HepG2 (cell line): Measurements from ENCODE around the gene KLF17. TPM values are rescaled to one million over a fixed set of nuclear protein-coding genes. Genes with fewer than 3 reads are reported as not detected.

Experiments
- ATAC-seq: fragments of 200-7000 bp; cut with Tn5 transposase; 3 replicates; pipeline ENCODE4 v1.9.1; 2020; ENCODE audit warnings: mild to moderate bottlenecking, moderate library complexity
- BruUV-seq: library from RNA; stranded (reverse); fragments of 400-500 nt; replicated peaks from 2 replicates; lab custom pipeline; 2021; lab: Mats Ljungman, UMichigan
- CTCF ChIA-PET: fragments of 300-600 bp; formaldehyde crosslinking; extraction: SDS; loops from one replicate; lab custom pipeline; 2021; ENCODE audit warnings: low total read pairs, inconsistent platforms, low intra/inter-chr PET ratio; lab: Yijun Ruan, JAX
- POLR2A ChIA-PET: fragments of 350-600 bp; sonication (Branson Sonifier 250); formaldehyde crosslinking; loops from one replicate; lab custom pipeline; 2020; ENCODE audit warnings: antibody characterized with exemption, inconsistent platforms; lab: Yijun Ruan, JAX
- DNase-seq: peaks from one replicate; pipeline ENCODE4 v3.0.0-alpha.2; 2015; ENCODE audit warnings: low spot score
- FAIRE-seq: peaks from 3 replicates; lab custom pipeline; 2011; peaks lifted over from hg19 to GRCh38; lab: Jason Lieb, UNC
- H2AFZ ChIP-seq: one replicate; pipeline ENCODE4 v1.6.1; 2011; ENCODE audit warnings: low read length, inconsistent platforms
- H3K27ac ChIP-seq: fragments of 300-600 bp; 3 replicates; pipeline ENCODE4 v1.8.0; 2011; ENCODE audit warnings: mixed run types, mild to moderate bottlenecking, mixed read lengths, low read length, inconsistent platforms; ENCODE audit not compliant: insufficient read depth; ENCODE audit errors: extremely low read length
- H3K27me3 ChIP-seq, 2 experiments: fragments of 200-600 bp in 1 of 2; 2 replicates in 1 of 2; 3 replicates in 1 of 2; pipeline versions ENCODE4 v1.6.0 to v1.8.0; 2011; ENCODE audit warnings: low read length in 2 of 2, mild to moderate bottlenecking in 2 of 2, moderate library complexity in 2 of 2, inconsistent platforms in 1 of 2; ENCODE audit not compliant: insufficient read depth in 2 of 2, control insufficient read depth in 1 of 2
- H3K36me3 ChIP-seq, 2 experiments: fragments of 200-600 bp in 1 of 2; replicated peaks in 1 of 2; 2 replicates in 1 of 2; 3 replicates in 1 of 2; pipeline versions ENCODE4 v1.5.1 to v1.8.0; 2011; ENCODE audit warnings: low read length in 2 of 2, inconsistent platforms in 1 of 2; ENCODE audit not compliant: insufficient read depth in 2 of 2, control insufficient read depth in 1 of 2
- H3K4me1 ChIP-seq: 2 replicates; pipeline ENCODE4 v1.5.1; 2012; ENCODE audit warnings: low read length, inconsistent platforms; ENCODE audit not compliant: insufficient read depth
- H3K4me2 ChIP-seq: 2 replicates; pipeline ENCODE4 v1.6.0; 2011; ENCODE audit warnings: low read depth, low read length, inconsistent platforms
- H3K4me3 ChIP-seq, 3 experiments: fragments of 200-600 bp in 1 of 3; sonication (generic), shearing (Covaris generic) in 1 of 3; replicated peaks in 1 of 3; 2 replicates each; pipeline ENCODE4 v1.5.1; 2011 to 2016; ENCODE audit warnings: low read length in 3 of 3, inconsistent platforms in 2 of 3, low read depth in 2 of 3, mild to moderate bottlenecking in 2 of 3, control low read depth in 1 of 3, mixed read lengths in 1 of 3; ENCODE audit not compliant: insufficient read depth in 1 of 3
- H3K79me2 ChIP-seq: one replicate; pipeline ENCODE4 v1.6.1; 2011; ENCODE audit warnings: low read length, inconsistent platforms; ENCODE audit not compliant: insufficient read depth
- H3K9ac ChIP-seq: 2 replicates; pipeline ENCODE4 v1.6.0; 2011; ENCODE audit warnings: mild to moderate bottlenecking, low read depth, low read length, inconsistent platforms; ENCODE audit not compliant: insufficient read depth
- H3K9me3 ChIP-seq: 2 replicates; pipeline ENCODE4 v1.5.1; 2012; ENCODE audit warnings: mild to moderate bottlenecking, low read length
- H4K20me1 ChIP-seq: 2 replicates; pipeline ENCODE4 v1.6.0; 2011; ENCODE audit warnings: inconsistent platforms, mild to moderate bottlenecking, low read length, moderate library complexity; ENCODE audit not compliant: insufficient read depth
- FOXK1 ChIP-seq: sonication (generic); formaldehyde crosslinking; IDR thresholded peaks from 2 replicates; pipeline ENCODE4 v1.4.0; 2020; ENCODE audit warnings: low read depth, missing genetic modification reagents, borderline replicate concordance
- GLI4 ChIP-seq: sonication (generic); formaldehyde crosslinking; IDR thresholded peaks from 2 replicates; pipeline ENCODE4 v1.5.1; 2020; ENCODE audit warnings: missing genetic modification reagents, mild to moderate bottlenecking, moderate library complexity, borderline replicate concordance
- KLF16 ChIP-seq, 2 experiments: sonication (generic) in 1 of 2; formaldehyde crosslinking in 1 of 2; IDR thresholded peaks; 2 replicates each; pipeline versions ENCODE4 v1.6.1 to v1.8.0; 2016 to 2023; ENCODE audit warnings: missing genetic modification reagents in 2 of 2, missing compliant biosample characterization in 1 of 2
- MXD4 ChIP-seq: IDR thresholded peaks from 2 replicates; pipeline ENCODE4 v1.6.1; 2016; ENCODE audit warnings: mild to moderate bottlenecking, missing biosample characterization, missing genetic modification reagents
- NFE2 ChIP-seq: sonication (generic); formaldehyde crosslinking; IDR thresholded peaks from 2 replicates; pipeline ENCODE4 v1.4.0; 2020; ENCODE audit warnings: missing genetic modification reagents
- PPARG ChIP-seq: conservative IDR thresholded peaks from 2 replicates; pipeline ENCODE4 v1.6.1; 2016; ENCODE audit warnings: missing biosample characterization, missing genetic modification reagents
- SMAD3 ChIP-seq: sonication (generic); formaldehyde crosslinking; IDR thresholded peaks from 2 replicates; pipeline ENCODE4 v1.4.0; 2020; ENCODE audit warnings: missing genetic modification reagents
- SNRNP70 ChIP-seq: fragments of 200-400 bp; formaldehyde crosslinking; IDR thresholded peaks from 2 replicates; pipeline ENCODE4 v1.6.1; 2017; ENCODE audit warnings: mild to moderate bottlenecking, low read depth, low read length, moderate library complexity
- SP1 ChIP-seq, 2 experiments: fragments of 450-650 bp in 1 of 2; sonication (generic) in 1 of 2; formaldehyde crosslinking in 1 of 2; IDR thresholded peaks; 2 replicates each; pipeline versions ENCODE4 v1.4.0 to v1.6.1; 2016 to 2020; ENCODE audit warnings: missing genetic modification reagents in 1 of 2
- WIZ ChIP-seq: sonication (generic); formaldehyde crosslinking; IDR thresholded peaks from 2 replicates; pipeline ENCODE4 v1.5.1; 2020; ENCODE audit warnings: mild to moderate bottlenecking, missing genetic modification reagents
- ZC3H4 ChIP-seq: sonication (generic); formaldehyde crosslinking; IDR thresholded peaks from 2 replicates; pipeline ENCODE4 v1.4.0; 2020; ENCODE audit warnings: missing genetic modification reagents, borderline replicate concordance
- ZFP82 ChIP-seq: sonication (generic); formaldehyde crosslinking; IDR thresholded peaks from 2 replicates; pipeline ENCODE4 v1.5.1; 2020; ENCODE audit warnings: mild to moderate bottlenecking, missing genetic modification reagents, borderline replicate concordance
- WGBS: methylation state at CpG from one replicate; pipeline ENCODE4 v1.1.6; 2017; ENCODE audit warnings: low lambda C conversion rate; 5-methylcytosine and 5-hydroxymethylcytosine counted together
- in situ Hi-C: cut with HindIII; loops from 2 replicates; pipeline ENCODE4 v1.10.0; 2017; ENCODE audit warnings: low pct_unique_long_range_greater_than_20kb; ENCODE audit not compliant: extremely low pct_ligation_motif_present
- intact Hi-C: fragments of 100-400 bp; cut with micrococcal nuclease; formaldehyde crosslinking; loops from one replicate; pipeline ENCODE4 v1.10.0; 2022; ENCODE audit not compliant: unreplicated experiment
- polyA plus RNA-seq, 8 experiments: library from polyadenylated mRNA; depleted of rRNA in 3 of 8; stranded (reverse) in 7 of 8; unstranded in 1 of 8; fragments of >200 nt; fragmentation: Illumina TruSeq in 4 of 8; extraction: Trizol in 4 of 8; gene quantifications; 2 replicates each; pipeline versions ENCODE4 v1.2.1 to v1.2.3, GENCODE V29; 2011 to 2016; ENCODE audit warnings: low read depth in 4 of 8, missing spikeins in 1 of 8, mixed read lengths in 1 of 8; ENCODE audit not compliant: insufficient read depth in 1 of 8
- total RNA-seq, 5 experiments: library from RNA; depleted of rRNA; stranded (reverse); fragments of >200 nt; fragmentation: Illumina TruSeq; extraction: Trizol; gene quantifications; 2 replicates each; pipeline ENCODE4 v1.2.3, GENCODE V29; 2016; ENCODE audit warnings: low read depth in 1 of 5
- TF ChIP-seq, protein P1 (sequence below): IDR thresholded peaks from 2 replicates; pipeline ENCODE4 v1.6.1; 2018; ENCODE audit warnings: missing genetic modification reagents
- TF ChIP-seq, protein P2 (sequence below): sonication (generic); formaldehyde crosslinking; IDR thresholded peaks from 2 replicates; pipeline ENCODE4 v1.4.0; 2020; ENCODE audit warnings: mild to moderate bottlenecking, missing genetic modification reagents
- TF ChIP-seq, protein P3 (sequence below), 2 experiments: fragments of 450-650 bp in 1 of 2; sonication (generic) in 1 of 2; formaldehyde crosslinking; IDR thresholded peaks; 2 replicates each; pipeline versions ENCODE4 v1.5.0 to v1.8.0; 2020 to 2022; ENCODE audit warnings: mild to moderate bottlenecking in 1 of 2, missing genetic modification reagents in 1 of 2

KLF17 gene
- total and polyA plus RNA-seq, 2 of the 13 experiments (the other 11 are each of a cell fraction or from before 2014, with no cell fraction given): not detected

DNA sequence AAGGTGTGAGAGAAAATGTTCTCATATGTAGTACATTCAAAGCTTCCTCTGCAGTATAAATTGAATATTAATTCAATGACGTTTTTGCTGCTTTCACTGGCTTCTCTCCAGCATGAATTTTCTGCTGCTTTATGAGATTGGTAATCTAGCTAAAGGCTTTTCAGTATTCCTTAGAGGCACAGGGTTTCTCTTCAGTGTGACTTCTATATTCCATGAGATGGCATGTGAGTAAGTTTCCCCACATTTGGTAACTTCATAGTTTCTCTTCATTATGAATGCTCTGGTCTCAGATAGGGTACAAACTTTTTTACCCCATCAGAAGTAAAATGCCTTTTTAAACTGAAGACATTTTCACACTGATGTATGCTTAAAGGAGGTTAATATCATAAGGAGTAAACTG, 33.2 kb downstream of the KLF17 start:
- intact Hi-C loops (no loop called here), in situ Hi-C loops (no loop called here)
- H3K27ac ChIP-seq: no peak overlapping the region
- H2AFZ ChIP-seq: no peak overlapping the region
- no peaks in the 10 kb centered on the region for H4K20me1 ChIP-seq
- peaks cover 0 to 24% of the 10 kb centered on the region in 2 experiments; a peak in 2 of 5 replicates for H3K27me3 ChIP-seq
- POLR2A ChIA-PET: no interaction called here
- no peak overlapping the region for H3K4me3 ChIP-seq
- no peaks in the 10 kb centered on the region for H3K4me1 ChIP-seq
- no peak overlapping the region for H3K9ac ChIP-seq
- H3K79me2 ChIP-seq: no peaks in the 10 kb centered on the region
- no TSS peak for BruUV-seq
- TF ChIP-seq SMAD3 (CRISPR knock-in tag) (no peak), SP1 (IDR thresholded peaks at IDR 0.05) (no peak), SP1 (CRISPR knock-in tag; IDR thresholded peaks at IDR 0.05) (no peak), KLF16 (CRISPR knock-in tag; IDR thresholded peaks at IDR 0.05) (no peak), WIZ (no peak), MXD4 (CRISPR knock-in tag) (no peak), PPARG (CRISPR knock-in tag) (no peak), FOXK1 (CRISPR knock-in tag) (no peak), GLI4 (CRISPR knock-in tag) (no peak), ZFP82 (CRISPR knock-in tag) (no peak), SNRNP70 (no peak), ZC3H4 (CRISPR knock-in tag) (no peak), NFE2 (CRISPR knock-in tag) (no peak)
- TF ChIP-seq, protein P1, sequence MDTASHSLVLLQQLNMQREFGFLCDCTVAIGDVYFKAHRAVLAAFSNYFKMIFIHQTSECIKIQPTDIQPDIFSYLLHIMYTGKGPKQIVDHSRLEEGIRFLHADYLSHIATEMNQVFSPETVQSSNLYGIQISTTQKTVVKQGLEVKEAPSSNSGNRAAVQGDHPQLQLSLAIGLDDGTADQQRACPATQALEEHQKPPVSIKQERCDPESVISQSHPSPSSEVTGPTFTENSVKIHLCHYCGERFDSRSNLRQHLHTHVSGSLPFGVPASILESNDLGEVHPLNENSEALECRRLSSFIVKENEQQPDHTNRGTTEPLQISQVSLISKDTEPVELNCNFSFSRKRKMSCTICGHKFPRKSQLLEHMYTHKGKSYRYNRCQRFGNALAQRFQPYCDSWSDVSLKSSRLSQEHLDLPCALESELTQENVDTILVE (CRISPR knock-in tag): no peak
- TF ChIP-seq, protein P2, sequence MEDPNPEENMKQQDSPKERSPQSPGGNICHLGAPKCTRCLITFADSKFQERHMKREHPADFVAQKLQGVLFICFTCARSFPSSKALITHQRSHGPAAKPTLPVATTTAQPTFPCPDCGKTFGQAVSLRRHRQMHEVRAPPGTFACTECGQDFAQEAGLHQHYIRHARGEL (CRISPR knock-in tag): no peak
- TF ChIP-seq, protein P3, sequence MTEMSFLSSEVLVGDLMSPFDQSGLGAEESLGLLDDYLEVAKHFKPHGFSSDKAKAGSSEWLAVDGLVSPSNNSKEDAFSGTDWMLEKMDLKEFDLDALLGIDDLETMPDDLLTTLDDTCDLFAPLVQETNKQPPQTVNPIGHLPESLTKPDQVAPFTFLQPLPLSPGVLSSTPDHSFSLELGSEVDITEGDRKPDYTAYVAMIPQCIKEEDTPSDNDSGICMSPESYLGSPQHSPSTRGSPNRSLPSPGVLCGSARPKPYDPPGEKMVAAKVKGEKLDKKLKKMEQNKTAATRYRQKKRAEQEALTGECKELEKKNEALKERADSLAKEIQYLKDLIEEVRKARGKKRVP (CRISPR knock-in tag; IDR thresholded peaks at IDR 0.05): no peak
- TF ChIP-seq, all 625 proteins: peak for 0
- ATAC-seq (no peak), DNase-seq (no peak), FAIRE-seq (no peak)
- Histone ChIP-seq H3K4me2 (no peak overlapping the region), H3K36me3 (no peaks in the 10 kb centered on the region), H3K9me3 (no peaks in the 10 kb centered on the region)
- CTCF ChIA-PET: no interaction called here
- WGBS: 4% methylated on average over 1 of the region's 1 CpG
